HG03442 (cell line): ENCODE measurements around the gene NKAIN2.
"Not testable (repeated sequence)": the region's sequence is repeated elsewhere in the genome, so short reads cannot be mapped to it uniquely, and the experiment has no call there.

Source experiments
- ATAC-seq: cut with Tn5 transposase; IDR thresholded peaks from one replicate; pipeline ENCODE4 v1.9.1; 2021; ENCODE audit warnings: mild to moderate bottlenecking, moderate library complexity; ENCODE audit not compliant: unreplicated experiment

NKAIN2 gene

DNA sequence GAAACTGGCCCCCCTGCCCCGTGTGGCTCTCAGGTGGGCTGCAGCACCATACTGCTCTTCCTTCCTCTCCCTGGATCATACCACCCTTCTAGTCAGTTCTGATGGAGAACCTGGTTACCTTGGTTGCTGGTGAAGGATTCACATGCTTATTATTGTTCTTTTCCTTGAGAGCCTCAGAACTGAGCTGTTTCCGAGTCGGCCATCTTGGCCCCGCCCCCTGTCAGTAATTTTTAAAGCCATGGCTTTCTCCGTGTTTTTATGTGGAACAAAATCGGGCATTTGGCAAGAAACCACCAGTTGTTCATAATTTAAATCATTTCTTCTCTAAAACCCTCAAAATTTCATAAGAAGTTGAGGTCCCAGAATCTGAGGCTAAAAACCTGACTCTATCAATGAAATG is 493.8 kb downstream of the NKAIN2 start:
- ATAC-seq: no peak

DNA sequence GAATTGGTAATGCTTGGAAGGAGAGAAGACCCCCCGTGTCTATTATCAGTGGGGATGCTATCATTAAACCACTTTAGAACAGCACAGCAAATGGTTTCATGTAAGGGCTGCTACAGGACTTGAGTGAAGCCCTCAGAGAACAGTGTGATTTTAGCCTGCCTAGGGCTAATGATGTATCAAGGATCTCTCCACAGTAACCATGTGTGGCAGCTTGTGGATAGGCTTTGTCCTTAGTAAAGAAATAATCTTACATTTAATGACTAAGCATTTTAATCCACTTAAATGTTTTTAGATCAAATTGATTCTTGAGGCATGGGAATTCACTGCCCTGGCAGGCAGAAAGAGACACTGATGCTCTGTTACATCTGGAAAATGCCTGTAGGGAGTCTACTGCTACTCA is 495.1 kb downstream of the NKAIN2 start:
- ATAC-seq: no peak

DNA sequence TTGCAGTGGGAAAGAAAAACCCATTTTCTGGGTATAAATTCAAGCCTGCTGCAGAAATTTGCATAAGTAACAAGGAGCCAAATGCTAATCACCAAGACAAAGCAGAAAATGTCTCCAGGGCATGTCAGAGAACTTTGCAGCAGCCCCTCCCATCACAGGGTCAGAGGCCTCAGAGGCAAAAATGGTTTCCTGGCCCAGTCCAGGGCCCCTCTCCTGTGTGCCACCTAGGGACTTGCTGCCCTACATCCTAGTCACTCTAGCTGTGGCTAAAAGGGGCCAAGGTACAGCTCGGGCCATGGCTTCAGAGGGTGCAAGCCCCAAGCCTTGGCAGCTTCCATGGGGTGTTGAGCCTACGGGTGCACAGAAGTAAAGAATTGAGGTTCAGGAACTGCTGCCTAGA is 497.2 kb downstream of the NKAIN2 start:
- ATAC-seq: not testable (repeated sequence)

- ATAC-seq: no peak
These were observed 500.3 kb downstream of the NKAIN2 start for GRCh38 chr6:124303971-124304370.

DNA sequence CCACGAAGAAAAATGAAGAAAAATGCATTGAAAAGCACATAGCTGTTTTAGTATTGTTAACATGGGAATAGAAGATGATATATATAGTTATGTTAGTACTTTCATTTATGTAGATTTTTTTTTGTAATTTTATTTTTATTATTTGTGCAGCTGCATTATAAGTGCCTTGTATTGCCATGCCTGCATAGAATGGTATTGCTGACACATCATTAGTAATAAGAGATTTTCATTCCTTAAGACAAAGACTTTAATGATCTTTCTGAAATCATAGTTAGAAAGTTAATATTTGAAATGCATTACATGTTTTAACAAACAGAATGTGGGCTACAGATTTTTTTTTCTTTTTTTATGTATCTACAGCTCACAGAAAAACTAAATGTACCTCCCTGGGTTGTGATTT is 506.5 kb downstream of the NKAIN2 start:
- no peak for ATAC-seq

- no peak for ATAC-seq
These were observed 515.7 kb downstream of the NKAIN2 start for GRCh38 chr6:124319410-124319809.

DNA sequence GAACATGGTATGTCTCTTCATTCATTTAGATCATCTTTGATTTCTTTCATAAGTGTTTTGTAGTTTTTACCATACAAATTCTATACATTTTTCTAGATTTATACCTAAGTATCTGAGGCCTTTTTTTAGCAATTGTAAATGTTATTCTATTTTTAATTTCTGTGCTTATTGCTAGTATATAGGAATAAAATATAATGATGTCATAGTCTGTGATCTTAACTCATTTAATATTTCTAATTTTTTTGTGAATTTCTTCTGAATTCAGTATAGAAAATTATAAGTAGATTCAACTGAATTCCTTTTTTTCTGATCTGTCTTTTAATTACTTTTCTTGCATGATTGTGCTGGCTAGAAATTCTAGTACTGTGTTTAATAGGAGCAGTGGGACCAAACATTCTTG is 520.6 kb downstream of the NKAIN2 start:
- ATAC-seq: no peak

DNA sequence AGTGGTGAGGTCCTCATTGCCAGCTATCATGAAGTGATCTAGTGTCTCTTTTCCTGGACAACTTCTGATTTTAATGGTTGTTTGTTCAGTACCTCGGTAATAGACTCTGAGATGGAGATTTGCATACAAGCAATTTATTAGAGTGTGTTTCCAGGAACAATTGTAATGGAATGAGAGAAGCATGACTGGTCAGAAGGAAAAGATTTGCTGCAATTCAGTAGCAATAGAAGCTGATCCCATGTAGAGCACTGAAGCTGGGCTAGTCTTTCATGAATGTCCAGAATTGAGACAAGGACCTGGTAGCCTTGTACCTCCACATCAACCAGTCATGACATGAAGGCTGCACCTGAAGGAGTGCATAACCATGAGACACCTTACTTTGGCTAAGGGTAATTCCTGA is 526.5 kb downstream of the NKAIN2 start:
- no peak for ATAC-seq

- no peak for ATAC-seq
These were observed 530.7 kb downstream of the NKAIN2 start for GRCh38 chr6:124334359-124334758.

- no peak for ATAC-seq
These were observed 536.1 kb downstream of the NKAIN2 start for GRCh38 chr6:124339610-124340334.

GRCh38 chr6:124348339-124348738 is 544.7 kb downstream of the NKAIN2 start:
- ATAC-seq: not testable (repeated sequence)

- ATAC-seq: no peak
These were observed 551.5 kb downstream of the NKAIN2 start for GRCh38 chr6:124355146-124355545.

DNA sequence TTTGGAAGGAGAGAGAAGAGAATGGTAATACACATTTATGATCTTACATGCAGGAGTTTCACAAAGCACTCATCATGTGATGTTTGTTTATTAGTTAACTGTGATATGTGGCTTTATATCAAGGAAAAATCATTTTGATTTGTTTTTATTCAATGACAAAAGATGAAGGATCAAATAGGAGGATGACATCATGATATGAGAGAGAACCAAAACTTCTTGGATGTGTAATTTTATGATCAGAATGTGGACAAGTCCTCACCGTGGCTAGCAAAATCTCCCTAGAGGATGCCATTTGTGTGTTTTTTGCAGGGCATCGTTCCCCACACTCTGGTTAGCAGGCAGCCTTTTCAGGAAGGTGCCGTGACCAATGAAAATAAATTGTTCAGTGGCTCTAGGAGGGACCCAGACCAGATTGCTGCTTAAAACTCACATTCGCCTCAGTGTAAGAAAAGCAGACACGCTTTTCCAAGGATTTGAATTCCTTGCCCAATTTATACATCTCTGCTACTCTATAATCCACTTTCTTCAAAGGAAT is 552.7 kb downstream of the NKAIN2 start:
- ATAC-seq: no peak

GRCh38 chr6:124356811-124357210 is 553.1 kb downstream of the NKAIN2 start:
- no peak for ATAC-seq

GRCh38 chr6:124368131-124368530 is 564.5 kb downstream of the NKAIN2 start:
- ATAC-seq: no peak

DNA sequence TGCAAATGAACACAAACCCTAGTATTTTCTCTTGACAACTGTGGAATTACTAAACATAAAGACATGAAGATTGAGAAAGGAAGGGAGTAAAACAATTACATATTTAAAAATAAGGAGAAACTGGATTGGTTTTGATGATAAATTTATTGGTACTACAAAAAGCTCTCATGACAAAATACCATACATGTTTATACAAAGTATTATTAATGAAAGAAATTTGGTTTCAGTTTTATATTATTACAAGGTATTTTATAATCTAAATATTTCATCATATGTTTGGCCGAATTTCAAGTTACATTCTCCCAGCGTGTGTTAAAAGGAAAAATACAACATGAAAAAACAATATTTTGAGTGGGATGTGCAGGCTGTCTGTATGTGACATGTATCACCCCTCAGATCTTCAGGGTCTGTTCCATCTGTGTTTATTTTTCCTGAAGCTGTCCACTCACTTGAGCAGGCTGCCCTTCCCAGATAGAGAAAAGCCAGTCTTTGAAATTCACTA is 568.4 kb downstream of the NKAIN2 start:
- no peak for ATAC-seq

DNA sequence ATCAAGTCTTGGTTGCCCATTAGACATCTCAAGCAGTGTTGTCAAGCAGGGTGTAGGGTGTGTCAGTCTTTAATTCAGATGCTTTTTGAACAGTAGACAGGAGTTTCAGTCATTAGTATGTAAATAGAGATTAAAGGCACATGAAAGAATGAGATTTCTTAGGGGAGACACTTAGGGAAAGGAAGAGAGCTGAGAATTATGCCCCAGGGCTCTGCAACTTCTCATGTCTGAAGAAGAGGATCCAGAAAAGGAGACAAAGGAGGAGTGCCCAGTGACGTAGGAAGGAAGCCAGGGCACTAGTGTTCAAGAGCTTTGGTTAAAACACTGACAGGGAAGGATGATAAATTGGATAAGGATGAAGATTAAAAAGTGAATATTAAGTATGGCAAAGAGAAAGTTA is 569.7 kb downstream of the NKAIN2 start:
- ATAC-seq: no peak

DNA sequence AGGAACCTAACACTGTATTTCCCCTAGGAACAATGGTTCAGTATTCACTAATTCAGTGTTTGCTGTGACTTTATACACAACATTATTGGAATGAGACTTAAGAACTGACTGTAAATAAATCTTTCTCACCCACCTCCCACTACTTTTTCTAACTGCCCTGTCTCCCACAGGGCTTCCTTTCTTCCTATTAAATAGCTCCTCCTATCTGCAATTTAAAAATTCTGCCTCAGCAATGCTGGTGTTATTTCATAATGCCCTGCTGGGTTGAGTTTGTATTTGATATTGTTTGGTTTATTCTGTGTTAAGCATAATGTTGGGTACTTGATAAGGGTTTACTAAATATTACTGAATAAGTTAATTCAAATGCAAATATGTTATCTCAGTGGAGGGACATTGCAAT is 585.5 kb downstream of the NKAIN2 start:
- no peak for ATAC-seq

GRCh38 chr6:124393536-124393935 is 589.9 kb downstream of the NKAIN2 start:
- ATAC-seq: no peak

GRCh38 chr6:124396361-124396760 is 592.7 kb downstream of the NKAIN2 start:
- no peak for ATAC-seq

DNA sequence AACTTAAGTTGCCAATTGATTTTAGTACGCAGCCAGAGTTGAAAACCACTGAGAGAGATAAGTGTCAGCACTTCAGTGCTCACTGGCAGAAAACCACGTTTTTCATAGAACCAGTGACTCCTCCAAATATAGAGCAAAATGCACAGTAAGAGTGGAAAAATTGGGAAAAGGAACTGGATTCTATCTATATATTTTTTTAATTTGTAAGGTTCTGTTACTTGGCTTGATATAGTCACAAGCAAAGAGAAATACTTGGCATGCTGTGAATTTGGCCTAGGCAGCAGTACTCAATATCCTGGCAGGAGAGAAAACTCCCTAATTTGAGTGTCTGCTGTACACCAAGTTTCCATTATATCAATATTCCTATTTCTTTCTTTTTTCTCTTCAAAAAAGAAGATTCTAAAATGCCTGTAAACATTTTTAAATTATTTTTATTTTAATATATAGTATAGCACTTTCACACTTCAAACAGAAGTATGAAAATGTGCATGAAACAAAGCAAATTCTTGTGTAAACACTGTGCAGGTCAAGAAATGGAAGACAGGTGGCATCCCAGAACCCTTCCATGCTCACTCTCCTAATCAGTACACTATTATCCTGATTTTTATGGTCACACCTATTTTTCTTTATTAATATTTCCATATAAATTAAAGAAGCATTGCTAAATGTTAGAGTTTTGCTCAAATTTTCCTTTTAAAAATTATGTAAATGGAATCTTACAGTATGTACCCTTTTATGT is 596.8 kb downstream of the NKAIN2 start:
- ATAC-seq: no peak

- ATAC-seq: not testable (repeated sequence)
These were observed 606.8 kb downstream of the NKAIN2 start for GRCh38 chr6:124410425-124410824.
